Islet of Langerhans (tissue), 1 donor: ENCODE measurements around the gene OSBPL3.
"Not testable (repeated sequence)": the region's sequence is repeated elsewhere in the genome, so short reads cannot be mapped to it uniquely, and the experiment has no call there.

Source experiments
- FAIRE-seq: peaks from one replicate; lab custom pipeline; 2011; peaks lifted over from hg19 to GRCh38; lab: Jason Lieb, UNC

OSBPL3 gene

DNA sequence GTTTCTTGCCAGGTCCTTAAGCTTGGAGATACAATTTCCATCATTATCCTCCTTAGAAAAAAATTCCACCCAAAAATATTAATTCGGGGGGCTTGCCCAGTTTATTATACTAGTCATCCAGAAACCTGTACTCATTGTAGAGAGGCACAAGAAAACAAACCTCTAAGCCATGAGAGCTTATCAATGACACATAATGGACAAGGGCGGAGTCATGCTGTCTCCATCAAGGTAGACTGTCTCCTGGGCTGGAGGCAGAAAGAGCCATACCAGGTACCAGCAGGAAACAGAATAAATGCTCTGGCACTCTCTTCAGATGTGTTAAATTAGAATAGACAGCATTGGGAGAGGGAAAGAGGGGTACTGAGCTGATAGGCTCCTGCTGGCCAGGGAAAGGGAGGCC, 153.0 kb downstream of the OSBPL3 start:
- FAIRE-seq, result no peak

- FAIRE-seq, result no peak
Measured at GRCh38 chr7:24826662-24827020, 153.3 kb downstream of the OSBPL3 start.

DNA sequence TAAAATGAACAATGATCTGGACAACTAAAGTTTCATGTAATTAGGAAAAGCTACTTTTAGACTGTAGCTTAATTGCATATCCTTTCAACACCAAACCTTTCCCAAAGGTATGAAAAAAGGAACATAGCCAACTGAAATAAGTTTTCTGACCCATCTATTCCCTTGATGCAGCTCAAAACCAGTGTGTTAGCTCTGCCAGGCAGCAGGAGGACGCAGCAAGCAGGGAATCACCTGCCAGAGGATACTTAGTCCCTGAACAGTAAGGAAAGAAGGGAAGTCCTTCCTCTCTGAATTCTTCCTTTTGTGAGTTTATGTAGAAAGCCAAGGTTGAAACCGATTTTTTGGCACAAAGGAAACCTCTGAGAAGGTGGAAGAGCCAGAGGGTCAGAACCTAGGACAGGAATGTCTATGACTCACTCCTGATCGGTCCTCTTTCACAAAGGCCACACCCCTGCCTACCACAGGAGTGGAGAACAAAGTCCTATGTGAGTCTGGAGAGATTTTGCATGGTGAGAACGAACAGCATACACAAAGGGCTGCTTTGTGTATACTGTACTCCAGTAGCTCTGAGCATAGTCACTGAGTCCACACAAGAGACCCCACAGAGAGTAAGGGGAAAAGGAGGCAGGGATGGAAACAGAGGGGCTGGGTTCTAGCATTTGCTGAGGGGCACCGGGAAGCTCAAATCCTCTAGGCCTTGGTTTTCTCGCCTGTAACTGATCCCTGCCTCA, 153.9 kb downstream of the OSBPL3 start:
- FAIRE-seq, result no peak

DNA sequence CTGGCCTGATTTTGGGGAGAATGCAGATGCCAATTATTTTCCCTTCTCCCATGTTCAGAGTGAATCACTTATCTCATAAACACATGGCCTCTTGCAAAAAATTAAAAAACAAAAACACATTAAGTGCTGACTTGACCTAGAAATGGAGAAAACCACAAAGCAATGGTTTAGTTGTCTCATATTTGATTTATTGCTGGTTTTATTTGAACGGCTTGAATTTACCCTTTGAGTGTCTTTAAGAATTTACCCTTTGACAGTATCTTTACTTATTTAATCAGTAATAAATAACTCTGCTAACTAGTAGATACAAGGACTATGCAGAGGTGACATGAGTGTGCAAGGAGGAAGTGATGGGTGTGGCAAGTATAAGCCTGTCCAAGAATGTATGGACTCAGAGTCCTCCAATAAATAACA, 154.6 kb downstream of the OSBPL3 start:
- FAIRE-seq, result no peak

- no peak for FAIRE-seq
Measured at GRCh38 chr7:24824896-24825295, 155.1 kb downstream of the OSBPL3 start.

GRCh38 chr7:24824400-24824799, 155.6 kb downstream of the OSBPL3 start:
- no peak for FAIRE-seq

- FAIRE-seq, result no peak
Measured at GRCh38 chr7:24821754-24822054, 158.3 kb downstream of the OSBPL3 start.

GRCh38 chr7:24821045-24821753, 158.8 kb downstream of the OSBPL3 start:
- FAIRE-seq, result no peak

DNA sequence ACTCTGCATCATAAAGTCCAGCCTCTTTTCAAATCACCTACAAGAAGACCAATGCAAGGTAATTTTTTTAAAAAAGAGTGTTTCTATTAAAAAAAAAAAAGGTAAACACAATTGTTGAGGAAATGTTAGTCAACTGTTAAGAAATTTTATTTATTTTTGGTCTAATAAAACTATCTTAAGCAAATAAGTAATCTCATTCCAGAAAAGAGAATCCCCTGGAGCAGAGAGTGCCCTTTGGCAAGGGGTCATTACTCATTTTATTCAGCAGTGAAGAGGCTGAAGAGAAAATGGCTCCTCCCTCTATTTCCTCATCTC, 159.3 kb downstream of the OSBPL3 start:
- peak; percentile 5 for FAIRE-seq

- no peak for FAIRE-seq
Measured at GRCh38 chr7:24819916-24820689, 159.9 kb downstream of the OSBPL3 start.

DNA sequence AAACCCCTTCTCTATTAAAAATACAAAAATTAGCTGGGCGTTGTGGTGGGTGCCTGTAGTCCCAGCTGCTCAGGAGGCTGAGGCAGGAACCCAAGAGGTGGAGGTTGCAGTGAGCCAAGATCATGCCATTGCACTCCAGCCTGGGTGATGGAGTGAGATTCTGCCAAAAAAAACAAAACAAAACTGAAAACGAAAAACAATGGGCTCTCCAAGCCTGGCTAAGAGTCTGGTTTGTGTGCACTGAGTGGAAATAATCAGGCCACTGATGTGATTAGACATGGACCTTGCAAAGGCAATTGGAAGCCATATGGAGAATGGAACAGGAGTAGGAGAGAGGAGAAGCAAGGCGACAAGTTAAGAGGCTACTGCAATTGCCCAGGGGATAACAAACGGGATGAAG, 162.6 kb downstream of the OSBPL3 start:
- no peak for FAIRE-seq

GRCh38 chr7:24816868-24817267, 163.1 kb downstream of the OSBPL3 start:
- no peak for FAIRE-seq

DNA sequence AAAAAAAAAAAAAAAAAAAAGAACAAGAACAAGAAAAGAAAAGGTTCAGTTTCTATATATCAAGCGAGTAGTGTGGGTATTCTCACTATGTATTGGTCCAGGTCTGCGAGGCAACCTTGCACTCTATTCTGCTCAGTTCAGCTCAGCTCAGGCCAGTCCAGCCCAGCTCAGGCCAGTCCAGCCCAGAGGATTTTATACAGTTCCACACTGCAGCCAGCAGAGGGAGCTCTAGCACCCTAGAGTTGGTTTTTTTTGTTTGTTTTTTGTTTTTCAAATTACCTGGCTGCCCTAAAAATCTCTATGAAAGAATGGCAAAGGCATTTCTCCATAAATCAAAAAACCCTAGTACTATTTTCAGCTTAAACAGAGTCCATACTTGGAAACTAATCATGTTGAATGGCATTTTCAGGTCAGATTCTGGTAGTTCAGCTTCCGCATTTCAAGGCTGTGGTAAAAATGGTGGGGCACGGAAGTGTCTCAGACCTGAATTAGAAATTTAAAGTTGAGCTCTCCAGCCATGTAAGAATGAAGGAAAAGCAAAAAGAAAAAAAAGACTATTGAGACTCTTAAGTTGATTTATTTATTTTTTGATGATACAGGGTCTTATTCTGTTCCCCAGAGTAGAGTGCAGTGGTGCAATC, 167.6 kb downstream of the OSBPL3 start:
- FAIRE-seq, result peak; percentile 76

GRCh38 chr7:24808518-24808917, 171.5 kb downstream of the OSBPL3 start:
- no peak for FAIRE-seq

GRCh38 chr7:24802300-24802699, 177.7 kb downstream of the OSBPL3 start:
- no peak for FAIRE-seq

DNA sequence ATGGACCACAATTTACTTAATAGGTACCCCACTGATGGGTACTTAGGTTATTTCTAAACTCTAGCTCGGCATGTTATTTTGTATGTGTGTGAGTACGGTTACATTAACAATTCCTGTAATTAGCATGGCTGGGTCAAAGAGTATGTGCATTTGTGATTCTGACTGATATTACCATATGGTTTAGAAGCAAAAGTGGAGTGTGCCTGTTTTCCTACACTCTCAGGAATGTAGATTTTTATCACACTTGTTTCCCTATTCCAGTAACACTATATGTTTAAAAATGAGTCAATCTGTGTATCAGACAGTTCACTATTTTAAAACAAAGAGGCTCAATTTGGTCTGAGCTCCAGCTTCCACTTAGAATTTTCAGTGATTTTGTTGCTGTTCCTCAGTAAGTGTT, 178.1 kb downstream of the OSBPL3 start:
- no peak for FAIRE-seq

GRCh38 chr7:24800667-24801066, 179.3 kb downstream of the OSBPL3 start:
- no peak for FAIRE-seq

GRCh38 chr7:24800073-24800472, 179.9 kb downstream of the OSBPL3 start:
- no peak for FAIRE-seq

DNA sequence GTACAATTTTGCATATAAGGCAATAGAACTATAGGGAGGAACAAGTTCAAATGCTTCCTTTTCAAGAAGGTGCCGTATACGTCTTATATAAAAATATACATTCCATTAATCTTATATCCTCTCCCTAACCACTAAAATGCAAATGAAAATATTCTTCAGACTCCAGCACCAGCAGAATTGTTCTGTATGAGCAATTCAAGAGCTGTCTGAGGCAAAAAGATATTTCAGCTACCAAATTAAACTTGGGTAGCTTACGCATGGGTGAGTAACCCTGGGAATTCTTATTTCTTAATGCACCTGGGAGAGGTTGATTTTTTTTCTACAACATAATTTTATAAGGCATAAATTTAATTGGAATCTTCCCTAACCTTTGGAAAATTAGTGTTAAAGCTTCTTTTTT, 180.5 kb downstream of the OSBPL3 start:
- no peak for FAIRE-seq

- no peak for FAIRE-seq
Measured at GRCh38 chr7:24798261-24798660, 181.7 kb downstream of the OSBPL3 start.

GRCh38 chr7:24797270-24797669, 182.7 kb downstream of the OSBPL3 start:
- FAIRE-seq, result no peak

- no peak for FAIRE-seq
Measured at GRCh38 chr7:24795407-24795767, 184.6 kb downstream of the OSBPL3 start.

DNA sequence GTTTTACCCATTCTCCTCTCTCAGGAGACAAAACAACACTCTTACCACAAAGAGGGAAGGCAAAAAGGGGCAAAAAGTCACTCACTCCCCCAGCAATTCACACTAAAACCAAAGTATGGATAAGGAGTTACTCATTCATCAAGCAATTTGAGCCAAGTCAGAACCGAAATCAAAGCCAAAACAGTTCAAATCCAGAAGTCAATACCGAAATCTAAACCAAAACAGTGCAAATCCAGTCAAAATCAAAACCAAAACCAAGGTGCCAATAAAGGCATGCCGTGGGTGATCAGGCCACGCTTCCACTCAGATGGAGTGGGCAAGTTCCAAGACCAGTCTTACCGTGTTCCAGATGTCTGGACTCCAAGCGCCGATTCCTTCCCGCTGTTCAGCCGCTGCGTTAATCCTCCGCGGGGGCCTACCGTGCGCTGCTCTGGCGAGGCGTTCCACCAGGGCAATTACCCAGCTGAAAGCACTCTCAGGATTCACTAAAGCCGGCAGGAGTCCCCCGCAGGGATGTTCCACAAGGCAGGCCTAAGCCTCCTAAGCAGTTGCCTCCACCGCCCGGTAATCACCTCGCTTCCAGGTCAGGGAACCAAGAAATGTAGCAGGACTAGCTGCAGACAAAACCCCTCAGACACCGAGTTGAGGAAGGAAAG, 185.1 kb downstream of the OSBPL3 start:
- FAIRE-seq, result not testable (repeated sequence)
